Measurements from ENCODE around the gene IDS.
"Not testable (repeated sequence)": the region's sequence is repeated elsewhere in the genome, so short reads cannot be mapped to it uniquely, and the experiment has no call there.

Gene IDS

GRCh38 chrX:149504915-149505651 is at the start of gene IDS:
IDS (minus strand) TSS chrX:149505306; CDS start chrX:149505137, 169 bp downstream.
- peak; percentile 52 for DNase-seq (ENCODE audit: low read depth)

- DNase-seq (ENCODE audit: low read depth): not testable (repeated sequence)
Observed at GRCh38 chrX:149551939-149552248, 46.8 kb upstream of the IDS start.

GRCh38 chrX:149551245-149551938 is 46.3 kb upstream of the IDS start:
- DNase-seq (ENCODE audit: low read depth): not testable (repeated sequence)

DNA sequence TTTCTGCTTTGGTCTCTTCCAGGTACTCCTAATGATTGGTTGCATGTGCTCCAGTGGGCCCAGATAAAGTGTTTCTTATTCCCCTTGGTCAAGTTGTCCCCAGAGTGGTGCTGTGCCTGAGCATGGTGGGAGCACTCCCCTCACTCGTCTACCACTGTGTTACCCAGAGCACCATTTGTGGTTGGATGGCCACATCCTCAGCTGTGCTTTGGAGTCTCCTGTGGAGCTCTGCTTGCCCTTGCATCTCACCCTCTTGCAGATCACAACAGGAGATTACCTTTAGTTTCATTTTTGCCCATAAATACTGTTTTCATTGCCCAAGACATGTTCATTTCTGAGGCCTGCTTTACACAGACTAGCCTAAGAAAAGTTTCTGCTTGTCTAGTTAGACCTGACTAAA is 45.3 kb upstream of the IDS start:
- DNase-seq (ENCODE audit: low read depth): not testable (repeated sequence)

- DNase-seq (ENCODE audit: low read depth): not testable (repeated sequence)
Observed at GRCh38 chrX:149549701-149550100, 44.6 kb upstream of the IDS start, which contains the start of gene HSFX3. HSFX3 (minus strand) TSS chrX:149549924; CDS start chrX:149549852, 72 bp downstream.

GRCh38 chrX:149547782-149548181 is 42.7 kb upstream of the IDS start:
- not testable (repeated sequence) for DNase-seq (ENCODE audit: low read depth)

GRCh38 chrX:149546962-149547361 is 41.9 kb upstream of the IDS start:
- not testable (repeated sequence) for DNase-seq (ENCODE audit: low read depth)

DNA sequence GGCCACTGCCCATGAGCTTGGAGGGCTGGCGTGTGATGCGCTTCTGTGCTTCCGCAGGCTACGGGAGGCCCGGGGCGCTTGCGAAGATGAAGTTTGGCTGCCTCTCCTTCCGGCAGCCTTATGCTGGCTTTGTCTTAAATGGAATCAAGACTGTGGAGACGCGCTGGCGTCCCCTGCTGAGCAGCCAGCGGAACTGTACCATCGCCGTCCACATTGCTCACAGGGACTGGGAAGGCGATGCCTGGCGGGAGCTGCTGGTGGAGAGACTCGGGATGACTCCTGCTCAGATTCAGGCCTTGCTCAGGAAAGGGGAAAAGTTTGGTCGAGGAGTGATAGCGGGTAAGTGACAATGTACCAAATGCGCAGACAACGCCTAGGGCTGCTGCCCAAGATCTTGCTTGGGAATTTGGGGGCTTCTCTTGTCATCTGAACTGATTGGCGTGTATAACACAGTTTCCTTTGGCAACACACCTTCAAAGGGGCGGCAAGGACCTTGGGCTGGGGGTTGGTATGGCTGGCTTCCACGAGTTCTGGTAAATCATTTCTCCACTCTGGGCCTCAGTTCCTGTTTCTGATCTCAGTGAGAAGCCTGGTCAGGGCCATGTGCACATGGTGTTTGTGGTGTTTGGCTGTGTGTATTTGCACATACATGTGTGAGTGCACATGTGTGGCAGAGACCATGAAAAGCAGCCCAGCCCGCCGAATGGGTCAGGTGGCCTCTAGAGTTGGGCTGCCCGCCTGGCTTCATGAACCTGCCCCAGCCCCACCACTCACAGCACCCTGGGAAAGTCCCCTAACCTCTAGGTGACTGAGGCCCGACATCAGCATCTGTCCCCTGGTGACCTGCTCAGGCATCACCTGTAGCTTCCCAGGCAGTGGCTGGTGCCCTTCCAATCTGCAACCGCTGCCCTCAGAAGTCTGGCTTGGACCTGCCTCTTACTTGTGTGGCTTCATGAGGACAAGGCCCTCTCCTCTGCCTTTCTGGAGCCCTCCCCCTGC is 40.7 kb upstream of the IDS start:
- DNase-seq (ENCODE audit: low read depth): not testable (repeated sequence)

DNA sequence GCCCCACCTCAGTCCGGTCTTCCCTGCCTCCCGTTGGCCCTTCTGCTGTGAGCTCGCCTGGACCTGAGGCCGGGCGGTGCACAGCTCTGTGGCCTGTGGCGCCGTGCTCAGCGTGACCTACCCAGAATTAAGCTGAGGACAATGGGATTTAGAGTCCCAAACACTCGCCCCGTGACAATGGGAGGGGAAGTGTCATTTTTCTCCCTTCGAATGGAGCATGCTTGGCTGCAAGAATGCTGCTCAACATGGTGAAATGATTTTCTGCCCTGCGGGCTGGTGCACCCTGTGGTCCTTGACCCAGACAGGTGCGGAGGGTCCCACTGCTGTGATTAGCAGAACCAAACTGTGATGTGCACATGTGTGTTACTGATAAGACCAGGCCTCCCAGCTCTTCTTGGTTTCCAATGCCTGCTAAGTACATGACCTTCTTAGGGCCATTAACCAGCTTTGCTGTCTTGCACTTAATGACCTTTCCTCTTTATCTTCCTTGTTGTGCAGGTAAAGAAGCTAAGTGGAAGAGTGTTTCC is 36.5 kb upstream of the IDS start:
- DNase-seq (ENCODE audit: low read depth): no peak

DNA sequence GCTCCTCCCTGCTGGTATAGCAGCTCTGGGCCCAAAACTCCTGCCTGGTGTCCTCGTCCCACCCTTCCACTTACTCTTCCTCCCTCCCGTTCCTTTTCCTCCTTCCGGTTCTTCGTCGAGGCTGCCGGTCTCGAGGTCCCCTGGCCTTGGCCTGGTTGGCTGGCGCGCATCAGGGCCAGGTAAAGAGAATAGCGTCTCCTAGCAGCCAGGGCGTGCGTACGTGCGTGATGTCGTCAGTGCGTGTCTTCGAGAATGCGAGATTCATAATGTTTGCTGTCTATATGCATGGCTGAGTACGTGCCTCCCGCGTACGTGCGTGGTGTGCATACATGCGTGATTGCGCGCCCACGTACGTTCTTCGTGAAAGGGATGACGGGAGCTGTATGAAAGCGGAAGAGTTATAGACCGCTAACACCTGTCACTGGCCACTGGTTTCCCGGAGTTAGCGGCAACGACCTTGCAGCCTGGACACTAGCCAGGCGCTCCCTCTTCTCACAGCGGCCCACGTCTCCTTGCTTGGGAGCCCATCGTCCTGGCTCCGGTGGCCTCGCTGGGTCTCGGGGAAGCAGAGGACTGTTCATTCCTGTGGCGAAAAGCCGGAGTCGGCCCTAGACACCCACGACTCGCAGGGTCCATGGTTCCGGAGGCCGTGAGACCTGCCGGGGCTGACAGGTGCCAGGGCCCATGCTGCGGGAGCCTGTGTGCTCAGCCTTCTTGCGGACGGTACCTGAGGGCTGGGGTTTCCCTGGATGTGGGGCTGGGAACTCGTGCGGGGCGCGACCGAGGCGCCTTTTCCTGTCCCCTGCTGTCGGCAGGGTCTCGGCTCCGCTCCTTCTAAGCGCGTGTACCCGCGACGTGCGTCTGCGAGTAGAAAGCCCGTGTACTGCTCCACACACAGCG is 35.8 kb upstream of the IDS start, which contains the start of gene EOLA1:
EOLA1 (plus strand) TSS at position 392 of the 900 bp plus-strand sequence. CDS start 4,619 bp downstream, outside the sequence.
- DNase-seq (ENCODE audit: low read depth): peak; percentile 92

DNA sequence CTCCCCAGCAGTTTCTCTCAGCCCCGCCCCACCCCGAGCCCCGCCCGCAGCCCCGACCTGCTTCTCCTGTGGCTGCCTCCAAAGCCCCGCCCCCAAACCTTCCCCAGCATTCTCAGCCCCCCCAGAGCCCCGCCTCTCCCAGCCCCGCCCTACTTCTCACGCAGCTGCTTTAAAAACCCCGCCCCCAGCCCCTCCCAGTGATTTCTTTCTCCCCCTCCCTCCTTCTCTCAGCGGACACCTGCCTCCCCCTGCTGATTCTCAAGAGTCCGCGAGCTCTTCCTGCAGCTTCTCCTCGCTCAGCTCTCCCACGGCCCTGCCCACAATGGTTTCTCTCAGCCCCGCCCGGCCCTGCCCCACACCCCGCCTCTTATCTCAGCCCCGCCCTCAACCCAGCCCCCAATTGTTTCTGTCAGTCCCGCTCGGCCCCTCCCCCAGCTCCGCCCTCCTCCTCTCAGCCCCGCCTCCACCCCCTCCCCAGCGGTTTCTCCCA is 35.1 kb upstream of the IDS start:
- DNase-seq (ENCODE audit: low read depth): peak; percentile 44

- DNase-seq (ENCODE audit: low read depth): peak; percentile 91
Observed at GRCh38 chrX:149539283-149540130, 34.4 kb upstream of the IDS start.

- DNase-seq (ENCODE audit: low read depth): not testable (repeated sequence)
Observed at GRCh38 chrX:149537474-149537873, 32.4 kb upstream of the IDS start.

DNA sequence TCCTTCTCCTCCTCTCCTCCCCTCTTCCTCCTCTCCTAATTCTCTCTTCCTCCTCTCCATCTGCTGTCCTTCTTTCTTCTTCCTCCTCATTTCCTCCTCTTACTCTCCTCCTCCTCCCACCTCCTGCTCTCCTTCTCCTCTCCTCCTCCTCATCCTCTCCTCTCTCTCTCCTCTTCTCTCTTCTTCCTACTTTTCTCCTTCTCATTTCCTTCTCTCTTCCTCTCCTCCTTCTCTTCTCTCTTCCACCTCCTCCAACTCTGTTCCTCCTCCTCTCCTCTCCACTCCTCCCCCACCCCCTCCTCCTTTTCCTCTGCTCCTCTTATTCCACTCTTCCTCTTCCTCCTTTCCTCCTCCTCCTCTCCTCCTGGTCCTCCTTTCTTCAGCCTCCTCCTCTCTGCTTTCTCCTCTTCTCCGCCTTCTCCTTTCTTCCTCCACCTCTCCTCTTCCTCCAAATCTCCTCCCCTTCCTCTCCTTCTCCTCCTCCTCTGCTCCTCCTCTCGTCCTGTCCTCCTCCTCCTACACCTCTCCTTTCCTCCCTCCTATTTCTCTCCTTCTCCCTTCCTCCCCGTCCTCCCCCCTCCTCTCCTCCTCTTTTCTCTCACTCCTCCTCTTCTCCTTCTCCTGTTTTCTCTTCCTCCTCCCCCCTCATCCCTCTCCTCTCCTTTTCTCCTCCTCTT is 30.0 kb upstream of the IDS start:
- not testable (repeated sequence) for DNase-seq (ENCODE audit: low read depth)

GRCh38 chrX:149533999-149534398 is 28.9 kb upstream of the IDS start:
- DNase-seq (ENCODE audit: low read depth): not testable (repeated sequence)

DNA sequence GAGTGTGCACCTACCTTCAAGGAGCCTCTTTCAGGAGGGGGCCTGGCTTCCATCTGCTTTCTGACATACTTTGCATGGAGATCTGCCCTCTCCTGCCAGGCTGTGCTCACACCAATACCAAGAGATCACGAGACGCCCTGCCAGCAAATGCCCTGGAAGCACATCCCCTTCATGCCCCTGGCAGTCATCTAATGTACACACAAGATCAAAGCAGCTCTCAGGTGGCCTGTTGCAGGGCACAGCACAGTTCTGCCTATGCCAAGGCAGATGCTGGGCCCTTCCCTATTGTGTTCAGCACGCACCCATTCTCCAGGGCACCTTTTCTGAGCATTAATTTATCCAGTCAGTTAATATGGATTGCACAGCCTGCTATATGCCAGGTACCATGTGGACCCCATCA is 27.8 kb upstream of the IDS start:
- DNase-seq (ENCODE audit: low read depth): not testable (repeated sequence)

DNA sequence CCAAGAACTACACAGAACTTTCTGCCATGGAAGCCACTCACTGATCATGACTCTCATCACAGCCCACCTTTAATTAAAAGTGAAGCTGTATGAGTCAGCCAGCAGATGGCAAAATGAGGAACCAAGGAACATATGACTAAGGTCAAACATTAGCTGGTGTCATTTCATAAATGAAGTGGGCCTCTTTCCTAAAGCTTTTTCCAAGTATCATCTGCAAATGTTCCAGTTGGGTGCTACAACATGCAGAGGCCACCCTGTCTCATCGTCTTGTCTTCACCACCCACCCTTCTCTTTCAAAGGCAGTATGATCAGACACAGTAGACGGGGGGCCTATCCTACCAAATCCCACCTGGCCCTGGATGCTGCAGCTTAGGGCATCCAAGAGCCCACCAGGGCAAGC is 26.5 kb upstream of the IDS start:
- DNase-seq (ENCODE audit: low read depth): no peak

DNA sequence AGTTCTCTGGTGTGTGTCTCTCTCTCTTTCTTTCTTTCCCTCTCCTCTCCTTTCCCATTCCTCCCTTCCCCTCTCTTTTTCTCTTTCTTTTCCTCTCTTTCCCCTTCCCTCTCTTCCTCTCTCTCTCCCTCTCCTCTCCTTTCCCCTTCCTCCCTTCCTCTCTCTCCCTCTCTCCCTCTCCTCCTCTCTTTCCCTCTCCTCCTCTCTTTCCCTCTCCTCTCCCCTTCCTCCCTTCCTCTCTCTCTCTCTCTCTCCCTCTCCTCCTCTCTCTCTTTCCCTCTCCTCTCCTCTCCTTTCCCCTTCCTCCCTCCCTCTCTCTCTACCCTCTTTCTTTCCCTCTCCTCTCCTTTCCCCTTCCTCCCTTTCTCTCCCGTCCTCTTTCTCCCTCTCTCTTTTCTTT is 23.3 kb upstream of the IDS start:
- DNase-seq (ENCODE audit: low read depth): no peak

GRCh38 chrX:149527705-149528104 is 22.6 kb upstream of the IDS start:
- DNase-seq (ENCODE audit: low read depth): no peak

Data from GM04503 (cell line).